Prostate gland (tissue), 2 donors: ENCODE measurements around the gene ARMC6. TPM values are rescaled to one million over a fixed set of nuclear protein-coding genes. Genes with fewer than 3 reads are reported as not detected.
A peak's percentile ranks its signal among the peaks of the same experiment; 100 is the strongest.

Experiments used
- DNase-seq: peaks from one replicate; pipeline ENCODE4 v3.0.0-alpha.2; 2019; ENCODE audit warnings: low spot score
- H3K27ac ChIP-seq, 2 donors: fragments of 200-600 bp; sonication (generic); 2 replicates each; pipeline ENCODE4 v1.5.1; 2017 to 2019
- H3K27me3 ChIP-seq: fragments of 200-600 bp; sonication (generic); replicated peaks from 2 replicates; pipeline ENCODE4 v1.5.1; 2019; ENCODE audit not compliant: insufficient read depth
- H3K36me3 ChIP-seq, 2 donors: fragments of 200-600 bp; sonication (generic); 1 replicate in 1 of 2; 2 replicates in 1 of 2; pipeline versions ENCODE4 v1.5.1 to v1.8.1; 2017 to 2019
- H3K4me1 ChIP-seq: fragments of 200-600 bp; sonication (generic); replicated peaks from 2 replicates; pipeline ENCODE4 v1.5.1; 2019
- H3K4me3 ChIP-seq, 2 donors: fragments of 200-600 bp; sonication (generic); 2 replicates each; pipeline ENCODE4 v1.5.1; 2017 to 2019
- H3K9me3 ChIP-seq: fragments of 200-600 bp; sonication (generic); 2 replicates; pipeline ENCODE4 v1.5.1; 2017
- CTCF ChIP-seq, 4 experiments: fragments of 200-600 bp in 2 of 4; fragments of 450-650 bp in 2 of 4; sonication (generic) in 2 of 4; IDR thresholded peaks; 1 replicate in 3 of 4; 2 replicates in 1 of 4; pipeline ENCODE4 v1.5.1; 2016 to 2019; ENCODE audit warnings: antibody characterized with exemption in 4 of 4, mild to moderate bottlenecking in 2 of 4, moderate library complexity in 2 of 4
- POLR2A ChIP-seq: fragments of 450-650 bp; IDR thresholded peaks from one replicate; pipeline ENCODE4 v1.6.1; 2016; ENCODE audit warnings: antibody characterized with exemption, mild to moderate bottlenecking
- POLR2AphosphoS5 ChIP-seq: sonication (generic); formaldehyde crosslinking; IDR thresholded peaks from one replicate; pipeline ENCODE4 v1.6.1; 2017; ENCODE audit warnings: antibody characterized with exemption
- WGBS: methylation state at CpG from one replicate; pipeline ENCODE4 v1.1.5; 2018; 5-methylcytosine and 5-hydroxymethylcytosine counted together
- intact Hi-C: fragments of 100-400 bp; cut with DNase I; formaldehyde crosslinking; loops from one replicate; pipeline ENCODE4 v1.14.2; 2022
- total RNA-seq, 2 donors: library from RNA; depleted of rRNA; stranded (reverse); fragments of >200 nt; gene quantifications; one replicate each; pipeline ENCODE4 v1.1.0, GENCODE V29; 2016

Gene ARMC6
- total RNA-seq, 2 donors from 2014 or later = 36.1 to 43.3 TPM

DNA sequence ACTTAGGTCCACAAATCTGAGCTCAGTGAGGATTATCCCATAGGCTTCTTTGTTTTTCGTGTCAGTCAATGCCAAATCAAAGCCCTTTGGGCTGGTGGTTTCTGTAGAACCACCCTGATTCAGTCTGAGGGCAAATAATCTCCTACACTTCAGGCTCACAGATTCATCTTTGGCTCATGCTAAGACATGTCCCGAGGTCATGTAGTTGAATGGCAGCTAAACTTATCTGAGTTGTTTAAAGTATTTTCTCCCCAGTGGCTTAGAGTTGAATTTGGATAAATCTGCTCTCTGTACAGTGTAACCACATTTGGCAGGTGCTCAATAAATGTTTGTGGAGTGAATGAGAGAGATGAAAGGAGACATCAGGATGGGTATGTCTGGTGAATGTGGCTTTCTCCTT is 17.3 kb downstream of the ARMC6 start:
- TF ChIP-seq POLR2AphosphoS5 = no peak
- no peak for TF ChIP-seq POLR2A
- no peak for TF ChIP-seq CTCF (IDR thresholded peaks at IDR 0.05)
- 87% methylated on average over 2 of the region's 2 CpGs for WGBS
- no peak for DNase-seq
- Histone ChIP-seq H3K27me3 (no peaks in the 10 kb centered on the region), H3K36me3 (peaks cover 4 to 7% of the 10 kb centered on the region in 2 donors), H3K4me1 (no peaks in the 10 kb centered on the region), H3K4me3 (no peak overlapping the region), H3K27ac (no peak overlapping the region), H3K9me3 (no peaks in the 10 kb centered on the region)
- intact Hi-C loops = no loop called here

GRCh38 chr19:19051478-19052213 is 18.2 kb downstream of the ARMC6 start:
- Histone ChIP-seq H3K4me3 (no peak overlapping the region), H3K4me1 (no peaks in the 10 kb centered on the region), H3K27ac (no peak overlapping the region), H3K36me3 (peaks cover 4 to 7% of the 10 kb centered on the region in 2 donors), H3K27me3 (no peaks in the 10 kb centered on the region), H3K9me3 (no peaks in the 10 kb centered on the region)
- intact Hi-C loops = no loop called here
- WGBS = 93% methylated on average over 20 of the region's 20 CpGs
- no peak for DNase-seq
- TF ChIP-seq POLR2A = no peak
- no peak for TF ChIP-seq CTCF (IDR thresholded peaks at IDR 0.05)
- TF ChIP-seq POLR2AphosphoS5 = no peak

DNA sequence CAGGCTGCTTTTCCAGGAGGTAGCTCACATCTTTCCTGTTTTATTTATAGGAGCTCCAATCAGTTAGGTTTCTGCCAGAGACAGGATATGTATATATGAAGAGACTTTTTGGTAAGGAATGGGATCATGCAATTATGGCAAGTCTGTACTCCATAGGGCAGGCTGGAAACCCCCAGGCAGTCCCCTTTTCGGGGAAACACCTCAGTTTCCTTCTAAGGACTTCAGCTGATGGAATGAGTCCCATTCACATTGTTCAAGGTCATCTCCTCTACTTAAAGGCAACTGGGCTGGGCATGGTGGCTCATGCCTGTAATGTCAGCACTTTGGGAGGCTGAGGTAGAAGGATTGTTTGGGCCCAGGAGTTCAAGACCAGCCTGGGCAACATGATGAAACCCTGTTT is 19.5 kb downstream of the ARMC6 start:
- H3K27me3 ChIP-seq = no peaks in the 10 kb centered on the region
- no peaks in the 10 kb centered on the region for H3K4me1 ChIP-seq
- H3K9me3 ChIP-seq = no peaks in the 10 kb centered on the region
- no peak overlapping the region for H3K4me3 ChIP-seq
- intact Hi-C loops = no loop called here
- H3K27ac ChIP-seq = no peak overlapping the region
- no peak for DNase-seq
- WGBS = 81% methylated on average over 1 of the region's 1 CpG
- H3K36me3 ChIP-seq = peaks cover 4 to 7% of the 10 kb centered on the region in 2 donors
- TF ChIP-seq POLR2A (no peak), CTCF (IDR thresholded peaks at IDR 0.05) (no peak)

DNA sequence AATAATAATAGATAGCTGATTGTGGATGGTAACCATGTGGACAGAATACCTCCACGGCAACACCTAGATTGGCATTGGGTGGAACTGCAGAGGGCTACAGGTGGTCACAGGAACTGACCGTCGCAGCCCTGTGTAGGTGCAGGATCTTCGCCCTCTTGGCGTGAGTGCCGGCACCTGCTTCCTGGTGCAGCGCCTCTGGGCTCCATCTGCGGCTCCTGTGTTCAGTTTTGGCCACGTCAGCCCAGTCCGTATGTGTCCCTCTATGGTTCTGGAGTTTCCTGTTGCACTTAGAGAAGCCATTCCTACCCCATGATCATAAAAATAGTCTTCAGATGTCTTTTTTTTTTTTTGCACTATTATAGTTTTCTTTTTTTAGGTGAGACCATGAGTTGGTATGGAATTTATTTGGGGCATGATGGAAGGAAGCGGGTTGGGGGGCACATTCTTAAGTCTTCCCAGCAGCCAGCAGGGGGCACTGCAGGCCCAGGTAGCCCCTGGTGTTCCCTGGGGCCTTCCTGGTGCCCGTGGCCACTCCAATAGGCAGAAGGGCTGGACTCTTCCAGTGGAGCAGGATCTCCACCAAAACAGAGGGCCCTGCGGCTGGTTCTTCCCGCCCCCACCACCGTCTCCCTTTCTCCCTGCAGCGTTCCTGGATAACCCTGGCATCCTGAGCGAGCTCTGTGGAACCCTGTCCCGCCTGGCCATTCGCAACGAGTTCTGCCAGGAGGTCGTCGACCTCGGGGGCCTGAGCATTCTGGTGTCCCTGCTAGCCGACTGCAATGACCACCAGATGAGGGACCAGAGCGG is 20.3 kb downstream of the ARMC6 start:
- Histone ChIP-seq H3K9me3 (no peaks in the 10 kb centered on the region), H3K27ac (no peak overlapping the region), H3K4me1 (no peaks in the 10 kb centered on the region), H3K27me3 (no peaks in the 10 kb centered on the region), H3K4me3 (no peak overlapping the region), H3K36me3 (peaks cover 4 to 7% of the 10 kb centered on the region in 2 donors)
- DNase-seq = peak; percentile 37
- 88% methylated on average over 25 of the region's 25 CpGs for WGBS
- intact Hi-C loops = no loop called here
- TF ChIP-seq POLR2AphosphoS5 = no peak
- TF ChIP-seq CTCF (IDR thresholded peaks at IDR 0.05) = peak in 3 of 4 experiments; percentile 61 to 65 (median 63)
